Pancreas (tissue), 10 donors: ENCODE results near the gene PTK7. TPM values are rescaled to one million over a fixed set of nuclear protein-coding genes. Genes with fewer than 3 reads are reported as not detected.

Source experiments
- ATAC-seq, 4 donors: fragments of 200-7000 bp; cut with Tn5 transposase; one replicate each; pipeline versions ENCODE4 v1.8.0 to v1.9.1; 2020; ENCODE audit warnings: mild to moderate bottlenecking in 4 of 4, moderate library complexity in 4 of 4
- DNase-seq, 6 donors: peaks; one replicate each; pipeline ENCODE4 v3.0.0-alpha.2; 2020
- FAIRE-seq: peaks from 2 replicates; lab custom pipeline; 2012; peaks lifted over from hg19 to GRCh38; lab: Jason Lieb, UNC
- H3K27ac ChIP-seq, 4 donors: fragments of 200-600 bp; sonication (generic); 1 replicate in 3 of 4; 2 replicates in 1 of 4; pipeline versions ENCODE4 v1.5.0 to v1.8.0; 2020
- H3K27me3 ChIP-seq, 4 donors: fragments of 200-600 bp; one replicate each; pipeline ENCODE4 v1.8.0; 2021
- H3K36me3 ChIP-seq, 3 donors: fragments of 200-600 bp; sonication (generic) in 1 of 3; one replicate each; pipeline versions ENCODE4 v1.5.0 to v1.8.0; 2020 to 2021
- H3K4me1 ChIP-seq, 3 donors: fragments of 200-600 bp; one replicate each; pipeline ENCODE4 v1.8.0; 2021
- H3K4me3 ChIP-seq, 4 donors: fragments of 200-600 bp; sonication (generic) in 2 of 4; one replicate each; pipeline versions ENCODE4 v1.5.0 to v1.8.0; 2020 to 2021
- H3K9me3 ChIP-seq, 4 donors: fragments of 200-600 bp; one replicate each; pipeline ENCODE4 v1.8.0; 2021
- CTCF ChIP-seq, 4 donors: fragments of 200-600 bp; sonication (generic) in 3 of 4; IDR thresholded peaks; one replicate each; pipeline versions ENCODE4 v1.5.0 to v1.8.0; 2021; ENCODE audit warnings: antibody characterized with exemption in 4 of 4
- WGBS, 2 donors: extraction: QIAGEN DNeasy Blood & Tissue Kit; methylation state at CpG; one replicate each; pipeline ENCODE4 v1.1.7; 2013; 5-methylcytosine and 5-hydroxymethylcytosine counted together
- intact Hi-C, 3 donors: fragments of 100-400 bp; cut with DNase I; formaldehyde crosslinking; loops; one replicate each; pipeline versions ENCODE4 v1.11.1 to v1.14.2; 2022
- polyA plus RNA-seq, 2 donors: library from polyadenylated mRNA; stranded (reverse); fragments of 200-250 nt; gene quantifications; one replicate each; pipeline ENCODE4 v1.2.3, GENCODE V29; 2013
- total RNA-seq, 6 donors: library from RNA; stranded (reverse); fragmentation: NEBNext Ultra II Directional in 4 of 6; extraction: Animal tissue kit (Norgen Biotek cat#: 25700) in 4 of 6; gene quantifications; one replicate each; pipeline versions ENCODE4 v1.2.1 to v1.2.4, GENCODE V29; 2021 to 2023
- donor health status: healthy with polysubstance abuse.
- donor health status: DM: no; HTN: no; CAD: no; lungs with moderate emphysema.
- donor health status: DM: no; HTN: no; CAD: no.
- donor health status: control.
- donor health status: control.
- donor health status: Bipolar disorder and iron deficiency.
- donor health status: DM: yes; HTN: yes; CAD: no.
- donor health status: DM: no; HTN: no; CAD: no.
- donor health status: DM: no; HTN: no; CAD: no.
- donor health status: DM: yes; HTN: yes; CAD: no.

The PTK7 gene
- total and polyA plus RNA-seq, 8 donors, result 9.8 to 44.2 (median 18.4) TPM

GRCh38 chr6:43061861-43062260 is 14.3 kb upstream of the PTK7 start:
- H3K9me3 ChIP-seq, result no peaks in the 10 kb centered on the region
- no peak overlapping the region for H3K4me3 ChIP-seq
- H3K36me3 ChIP-seq, result peaks cover 0 to 4% (median 4%) of the 10 kb centered on the region in 3 donors
- no peaks in the 10 kb centered on the region for H3K27me3 ChIP-seq
- FAIRE-seq (no peak), DNase-seq (no peak), ATAC-seq (no peak)
- no peak overlapping the region for H3K27ac ChIP-seq
- WGBS, 2 donors, result 62 to 73% methylated on average over 2 of the region's 2 CpGs
- H3K4me1 ChIP-seq, result peaks cover 23 to 24% (median 24%) of the 10 kb centered on the region in 3 donors
- no peak for TF ChIP-seq CTCF (IDR thresholded peaks at IDR 0.05)
- intact Hi-C loops, result no loop called here

GRCh38 chr6:43062818-43063217 is 13.3 kb upstream of the PTK7 start:
- Histone ChIP-seq H3K27ac (no peak overlapping the region), H3K9me3 (no peaks in the 10 kb centered on the region), H3K36me3 (peaks cover 0 to 4% (median 4%) of the 10 kb centered on the region in 3 donors), H3K4me1 (peaks cover 21 to 24% (median 23%) of the 10 kb centered on the region in 3 donors), H3K27me3 (no peaks in the 10 kb centered on the region), H3K4me3 (no peak overlapping the region)
- intact Hi-C loops, result no loop called here
- no peak for TF ChIP-seq CTCF (IDR thresholded peaks at IDR 0.05)
- DNase-seq (peak in 1 of 6 donors; percentile 19), ATAC-seq (no peak), FAIRE-seq (no peak)
- 90 to 93% methylated on average over 12 of the region's 12 CpGs for WGBS, 2 donors

- TF ChIP-seq CTCF (IDR thresholded peaks at IDR 0.05), result peak in 2 of 4 donors; percentile 17 to 26
- Histone ChIP-seq H3K27me3 (no peaks in the 10 kb centered on the region), H3K9me3 (no peaks in the 10 kb centered on the region), H3K4me1 (no peaks in the 10 kb centered on the region), H3K36me3 (peaks cover 0 to 4% (median 4%) of the 10 kb centered on the region in 3 donors), H3K4me3 (no peak overlapping the region), H3K27ac (no peak overlapping the region)
- ATAC-seq, result peak; percentile 35 to 62 (median 60)
- DNase-seq, result no peak
- FAIRE-seq, result no peak
- intact Hi-C loops, result loop anchor here in 1 of 3 donors (10.0 kb wide), 1 partner anchor 65 kb away; no protein-coding TSS in a partner anchor
- 62 to 63% methylated on average over 6 of the region's 6 CpGs for WGBS, 2 donors
These were observed 6.0 kb upstream of the PTK7 start for GRCh38 chr6:43070028-43070632.

GRCh38 chr6:43074847-43075669 is 1.1 kb upstream of the PTK7 start:
- TF ChIP-seq CTCF (IDR thresholded peaks at IDR 0.05), result no peak
- DNase-seq (no peak), ATAC-seq (peak in 1 of 4 donors; percentile 6), FAIRE-seq (no peak)
- H3K4me1 ChIP-seq, result no peaks in the 10 kb centered on the region
- WGBS, 2 donors, result 79% methylated on average over 6 of the region's 6 CpGs
- H3K36me3 ChIP-seq, result no peaks in the 10 kb centered on the region
- H3K9me3 ChIP-seq, result no peaks in the 10 kb centered on the region
- no peak overlapping the region for H3K27ac ChIP-seq
- no peak overlapping the region for H3K4me3 ChIP-seq
- intact Hi-C loops, result loop anchor here in 1 of 3 donors (10.0 kb wide), 1 partner anchor 60 kb away; no protein-coding TSS in a partner anchor
- no peaks in the 10 kb centered on the region for H3K27me3 ChIP-seq
